ENCODE results near the gene ROR1.

- TF ChIP-seq, protein P1, sequence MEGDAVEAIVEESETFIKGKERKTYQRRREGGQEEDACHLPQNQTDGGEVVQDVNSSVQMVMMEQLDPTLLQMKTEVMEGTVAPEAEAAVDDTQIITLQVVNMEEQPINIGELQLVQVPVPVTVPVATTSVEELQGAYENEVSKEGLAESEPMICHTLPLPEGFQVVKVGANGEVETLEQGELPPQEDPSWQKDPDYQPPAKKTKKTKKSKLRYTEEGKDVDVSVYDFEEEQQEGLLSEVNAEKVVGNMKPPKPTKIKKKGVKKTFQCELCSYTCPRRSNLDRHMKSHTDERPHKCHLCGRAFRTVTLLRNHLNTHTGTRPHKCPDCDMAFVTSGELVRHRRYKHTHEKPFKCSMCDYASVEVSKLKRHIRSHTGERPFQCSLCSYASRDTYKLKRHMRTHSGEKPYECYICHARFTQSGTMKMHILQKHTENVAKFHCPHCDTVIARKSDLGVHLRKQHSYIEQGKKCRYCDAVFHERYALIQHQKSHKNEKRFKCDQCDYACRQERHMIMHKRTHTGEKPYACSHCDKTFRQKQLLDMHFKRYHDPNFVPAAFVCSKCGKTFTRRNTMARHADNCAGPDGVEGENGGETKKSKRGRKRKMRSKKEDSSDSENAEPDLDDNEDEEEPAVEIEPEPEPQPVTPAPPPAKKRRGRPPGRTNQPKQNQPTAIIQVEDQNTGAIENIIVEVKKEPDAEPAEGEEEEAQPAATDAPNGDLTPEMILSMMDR (conservative IDR thresholded peaks at IDR 0.05; ENCODE audit: low read length) = no peak
- TF ChIP-seq EZH2phosphoT487 (IDR thresholded peaks at IDR 0.05; ENCODE audit: borderline replicate concordance, low read depth, low read length) = no peak
Measured at GRCh38 chr1:64131155-64131554, 357.3 kb downstream of the ROR1 start.

All from OCI-LY7 (cell line).